Fibroblast of lung (primary cell): ENCODE data around the gene ELAVL1. TPM values are rescaled to one million over a fixed set of nuclear protein-coding genes. Genes with fewer than 3 reads are reported as not detected.

Source experiments
- DNase-seq, 2 donors: peaks; one replicate each; pipeline versions ENCODE4 v3.0.0 to v3.0.0-alpha.2; 2010; ENCODE audit warnings: low read depth in 2 of 2
- H2AFZ ChIP-seq: 2 replicates; pipeline ENCODE4 v1.5.1; 2012; ENCODE audit warnings: low read length, control low read depth, inconsistent platforms
- H3K27ac ChIP-seq: 2 replicates; pipeline ENCODE4 v1.5.1; 2011; ENCODE audit warnings: low read length, control low read depth; ENCODE audit not compliant: insufficient read depth
- H3K27me3 ChIP-seq: 2 replicates; pipeline ENCODE4 v1.5.1; 2011; ENCODE audit warnings: mild to moderate bottlenecking, low read length; ENCODE audit not compliant: control insufficient read depth, insufficient read depth
- H3K36me3 ChIP-seq: 2 replicates; pipeline ENCODE4 v1.5.1; 2011; ENCODE audit warnings: low read length; ENCODE audit not compliant: control insufficient read depth, insufficient read depth
- H3K4me1 ChIP-seq: 2 replicates; pipeline ENCODE4 v1.5.1; 2011; ENCODE audit warnings: low read length; ENCODE audit not compliant: control insufficient read depth, insufficient read depth; ENCODE audit errors: extremely low read depth
- H3K4me2 ChIP-seq: 2 replicates; pipeline ENCODE4 v1.5.1; 2011; ENCODE audit warnings: low read length, control low read depth; ENCODE audit not compliant: insufficient read depth; ENCODE audit errors: extremely low read depth
- H3K4me3 ChIP-seq, 4 experiments: fragments of 200-600 bp in 1 of 4; sonication (generic) in 1 of 4; replicated peaks in 1 of 4; 2 replicates each; pipeline ENCODE4 v1.5.1; 2011 to 2016; ENCODE audit warnings: low read length in 4 of 4, low read depth in 3 of 4, mild to moderate bottlenecking in 3 of 4, control low read depth in 2 of 4, inconsistent platforms in 1 of 4, mixed read lengths in 1 of 4; ENCODE audit not compliant: insufficient read depth in 1 of 4; ENCODE audit errors: control extremely low read depth in 1 of 4
- H3K79me2 ChIP-seq: 2 replicates; pipeline ENCODE4 v1.5.1; 2012; ENCODE audit warnings: mild to moderate bottlenecking, low read length, inconsistent platforms; ENCODE audit not compliant: control insufficient read depth, insufficient read depth
- H3K9ac ChIP-seq: 2 replicates; pipeline ENCODE4 v1.5.1; 2011; ENCODE audit warnings: mild to moderate bottlenecking, low read length, control low read depth; ENCODE audit not compliant: insufficient read depth
- H3K9me3 ChIP-seq: 2 replicates; pipeline ENCODE4 v1.5.1; 2012; ENCODE audit warnings: low read depth, low read length; ENCODE audit not compliant: control insufficient read depth, insufficient read depth
- H4K20me1 ChIP-seq: 2 replicates; pipeline ENCODE4 v1.5.1; 2011; ENCODE audit warnings: low read length; ENCODE audit not compliant: control insufficient read depth, insufficient read depth; ENCODE audit errors: extremely low read depth
- EZH2 ChIP-seq: IDR thresholded peaks from 2 replicates; pipeline ENCODE4 v1.5.1; 2012; ENCODE audit warnings: low read length, control low read depth, mild to moderate bottlenecking; ENCODE audit errors: missing control alignments
- polyA plus RNA-seq, 2 donors: library from polyadenylated mRNA; depleted of rRNA in 1 of 2; stranded (reverse) in 1 of 2; unstranded in 1 of 2; fragments of >200 nt; gene quantifications; 2 replicates each; pipeline ENCODE4 v1.2.1, GENCODE V29; 2011 to 2012; ENCODE audit warnings: missing spikeins in 1 of 2
- total RNA-seq: library from RNA; depleted of rRNA; stranded (reverse); fragments of >200 nt; gene quantifications from 2 replicates; pipeline ENCODE4 v1.2.1, GENCODE V29; 2014
- TF ChIP-seq, protein P1 (sequence below), 2 donors: IDR thresholded peaks in 1 of 2; conservative IDR thresholded peaks in 1 of 2; 1 replicate in 1 of 2; 2 replicates in 1 of 2; pipeline ENCODE4 v1.5.1; 2011 to 2012; ENCODE audit warnings: low read length in 2 of 2, control low read depth in 1 of 2, inconsistent platforms in 1 of 2, low read depth in 1 of 2, mild to moderate bottlenecking in 1 of 2

The ELAVL1 gene
- total and polyA plus RNA-seq, 2 donors (not counting 1 experiment from before 2014, with no cell fraction given): 15.2 to 61.6 TPM

DNA sequence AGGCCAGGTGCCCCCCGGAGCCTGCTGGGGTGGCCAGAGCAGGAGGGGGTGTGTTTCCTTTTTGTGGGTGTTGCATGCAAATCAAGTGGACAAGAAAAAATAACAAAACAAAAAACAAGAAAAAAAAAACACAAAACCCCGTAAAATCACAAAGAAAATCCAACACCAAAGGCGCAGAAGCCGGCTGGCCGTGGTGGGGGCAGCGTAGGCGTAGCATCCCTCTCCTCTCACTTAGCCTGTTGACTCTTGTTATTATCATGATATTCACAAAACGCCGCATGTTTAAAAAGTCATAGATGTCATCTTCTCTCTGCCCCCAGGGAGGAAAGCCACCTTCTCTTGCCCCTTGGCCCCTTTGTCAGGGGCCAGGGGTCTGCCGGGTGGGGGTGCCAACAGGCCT lies 91.8 kb downstream of the ELAVL1 start:
- no peak overlapping the region for H3K9ac ChIP-seq
- DNase-seq: no peak
- H3K4me2 ChIP-seq: no peak overlapping the region
- peaks cover 19% of the 10 kb centered on the region for H3K36me3 ChIP-seq
- H4K20me1 ChIP-seq: no peaks in the 10 kb centered on the region
- no peak overlapping the region for H2AFZ ChIP-seq
- H3K79me2 ChIP-seq: no peaks in the 10 kb centered on the region
- TF ChIP-seq, protein P1, sequence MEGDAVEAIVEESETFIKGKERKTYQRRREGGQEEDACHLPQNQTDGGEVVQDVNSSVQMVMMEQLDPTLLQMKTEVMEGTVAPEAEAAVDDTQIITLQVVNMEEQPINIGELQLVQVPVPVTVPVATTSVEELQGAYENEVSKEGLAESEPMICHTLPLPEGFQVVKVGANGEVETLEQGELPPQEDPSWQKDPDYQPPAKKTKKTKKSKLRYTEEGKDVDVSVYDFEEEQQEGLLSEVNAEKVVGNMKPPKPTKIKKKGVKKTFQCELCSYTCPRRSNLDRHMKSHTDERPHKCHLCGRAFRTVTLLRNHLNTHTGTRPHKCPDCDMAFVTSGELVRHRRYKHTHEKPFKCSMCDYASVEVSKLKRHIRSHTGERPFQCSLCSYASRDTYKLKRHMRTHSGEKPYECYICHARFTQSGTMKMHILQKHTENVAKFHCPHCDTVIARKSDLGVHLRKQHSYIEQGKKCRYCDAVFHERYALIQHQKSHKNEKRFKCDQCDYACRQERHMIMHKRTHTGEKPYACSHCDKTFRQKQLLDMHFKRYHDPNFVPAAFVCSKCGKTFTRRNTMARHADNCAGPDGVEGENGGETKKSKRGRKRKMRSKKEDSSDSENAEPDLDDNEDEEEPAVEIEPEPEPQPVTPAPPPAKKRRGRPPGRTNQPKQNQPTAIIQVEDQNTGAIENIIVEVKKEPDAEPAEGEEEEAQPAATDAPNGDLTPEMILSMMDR (conservative IDR thresholded peaks at IDR 0.05 in 1 of 2, IDR thresholded peaks at IDR 0.05 in 1 of 2; ENCODE audit: low read depth in 1 of 2, low read length in 2 of 2): no peak
- no peak for TF ChIP-seq EZH2
- H3K27ac ChIP-seq: no peak overlapping the region
- H3K4me3 ChIP-seq: no peak overlapping the region
- no peaks in the 10 kb centered on the region for H3K9me3 ChIP-seq
- peaks cover 8% of the 10 kb centered on the region for H3K4me1 ChIP-seq
- peaks cover 8% of the 10 kb centered on the region for H3K27me3 ChIP-seq

- no peak for TF ChIP-seq EZH2
- TF ChIP-seq, protein P1 (conservative IDR thresholded peaks at IDR 0.05 in 1 of 2, IDR thresholded peaks at IDR 0.05 in 1 of 2; ENCODE audit: low read depth in 1 of 2, low read length in 2 of 2): no peak
These were observed 92.5 kb downstream of the ELAVL1 start for GRCh38 chr19:7912697-7913564.

GRCh38 chr19:7912144-7912696 lies 93.2 kb downstream of the ELAVL1 start:
- no peaks in the 10 kb centered on the region for H4K20me1 ChIP-seq

More at GRCh38 chr19:7912697-7913564, 92.5 kb downstream of the ELAVL1 start:
- no peak overlapping the region for H2AFZ ChIP-seq
- peaks cover 19% of the 10 kb centered on the region for H3K36me3 ChIP-seq
- no peak overlapping the region for H3K4me3 ChIP-seq
- H3K27me3 ChIP-seq: peaks cover 8% of the 10 kb centered on the region
- DNase-seq: no peak
- no peak overlapping the region for H3K4me2 ChIP-seq
- H4K20me1 ChIP-seq: no peaks in the 10 kb centered on the region
- H3K79me2 ChIP-seq: no peaks in the 10 kb centered on the region
- H3K9me3 ChIP-seq: no peaks in the 10 kb centered on the region
- H3K4me1 ChIP-seq: peaks cover 8% of the 10 kb centered on the region
- no peak overlapping the region for H3K9ac ChIP-seq
- no peak overlapping the region for H3K27ac ChIP-seq

More at GRCh38 chr19:7912144-7912696, 93.2 kb downstream of the ELAVL1 start:
- no peak overlapping the region for H3K27ac ChIP-seq
- no peak for DNase-seq
- H2AFZ ChIP-seq: no peak overlapping the region
- peaks cover 6% of the 10 kb centered on the region for H3K4me1 ChIP-seq
- peaks cover 4% of the 10 kb centered on the region for H3K79me2 ChIP-seq
- H3K27me3 ChIP-seq: peaks cover 8% of the 10 kb centered on the region
- H3K36me3 ChIP-seq: peaks cover 20% of the 10 kb centered on the region
- H3K4me2 ChIP-seq: no peak overlapping the region
- TF ChIP-seq, protein P1 (conservative IDR thresholded peaks at IDR 0.05 in 1 of 2, IDR thresholded peaks at IDR 0.05 in 1 of 2; ENCODE audit: low read depth in 1 of 2, low read length in 2 of 2): no peak
- no peak for TF ChIP-seq EZH2
- no peaks in the 10 kb centered on the region for H3K9me3 ChIP-seq
- no peak overlapping the region for H3K9ac ChIP-seq
- H3K4me3 ChIP-seq: no peak overlapping the region
